Heart right ventricle (tissue), 16 donors: Measurements from ENCODE around the gene HLA-DRA. TPM values are rescaled to one million over a fixed set of nuclear protein-coding genes. Genes with fewer than 3 reads are reported as not detected.

Experiments used
- ATAC-seq, 8 donors: fragments of 200-7000 bp; cut with Tn5 transposase; one replicate each; pipeline ENCODE4 v1.9.1; 2020; ENCODE audit warnings: mild to moderate bottlenecking in 8 of 8, moderate library complexity in 8 of 8, moderate number of reproducible peaks in 1 of 8
- DNase-seq, 2 donors: peaks; one replicate each; pipeline ENCODE4 v3.0.0-alpha.2; 2020
- H3K27ac ChIP-seq, 10 donors: fragments of 200-600 bp; sonication (generic) in 2 of 10; one replicate each; pipeline versions ENCODE4 v1.5.0 to v1.8.0; 2020 to 2022; ENCODE audit warnings: mild to moderate bottlenecking in 3 of 10
- H3K27me3 ChIP-seq, 7 donors: fragments of 200-600 bp; one replicate each; pipeline ENCODE4 v1.8.0; 2021 to 2022; ENCODE audit warnings: mild to moderate bottlenecking in 2 of 7
- H3K36me3 ChIP-seq, 9 donors: fragments of 200-600 bp; sonication (generic) in 1 of 9; one replicate each; pipeline versions ENCODE4 v1.5.0 to v1.8.0; 2020 to 2022; ENCODE audit warnings: mild to moderate bottlenecking in 2 of 9
- H3K4me1 ChIP-seq, 9 donors: fragments of 200-600 bp; sonication (generic) in 1 of 9; one replicate each; pipeline versions ENCODE4 v1.5.0 to v1.8.0; 2020 to 2022; ENCODE audit warnings: mild to moderate bottlenecking in 4 of 9
- H3K4me3 ChIP-seq, 10 donors: fragments of 200-600 bp; sonication (generic) in 2 of 10; one replicate each; pipeline versions ENCODE4 v1.5.0 to v1.8.0; 2020 to 2022; ENCODE audit warnings: mild to moderate bottlenecking in 7 of 10, moderate library complexity in 2 of 10
- H3K9me3 ChIP-seq, 11 donors: fragments of 200-600 bp in 10 of 11; sonication (generic) in 2 of 11; one replicate each; pipeline versions ENCODE4 v1.5.0 to v1.8.0; 2013 to 2022; ENCODE audit warnings: mild to moderate bottlenecking in 2 of 11, control low read depth in 1 of 11, moderate library complexity in 1 of 11
- WGBS, 2 donors: extraction: QIAGEN DNeasy Blood & Tissue Kit; methylation state at CpG; one replicate each; pipeline ENCODE4 v1.1.7; 2013; ENCODE audit warnings: inconsistent platforms in 1 of 2; 5-methylcytosine and 5-hydroxymethylcytosine counted together
- intact Hi-C, 10 donors: fragments of 100-400 bp; cut with DNase I; formaldehyde crosslinking; loops; one replicate each; pipeline versions ENCODE4 v1.11.1 to v1.14.2; 2022
- polyA plus RNA-seq, 2 donors: library from polyadenylated mRNA; stranded (reverse); fragments of 200-250 nt; gene quantifications; one replicate each; pipeline ENCODE4 v1.2.3, GENCODE V29; 2013
- total RNA-seq, 10 donors: library from RNA; stranded (reverse); fragmentation: NEBNext Ultra II Directional in 3 of 10; extraction: Animal tissue kit (Norgen Biotek cat#: 25700) in 3 of 10; gene quantifications; one replicate each; pipeline versions ENCODE4 v1.2.1 to v1.2.4, GENCODE V29; 2021 to 2023
- TF ChIP-seq, protein P1 (sequence below), 9 donors: fragments of 200-600 bp; sonication (generic) in 2 of 9; IDR thresholded peaks; one replicate each; pipeline versions ENCODE4 v1.5.0 to v1.8.0; 2021 to 2022; ENCODE audit warnings: antibody characterized with exemption in 9 of 9, mild to moderate bottlenecking in 5 of 9, moderate library complexity in 1 of 9
- donor health status: Arrhythmogenic right ventricular cardiomyopathy.
- donor health status: ischemic (EF 13 %, LVEDD 7.1; RV severe dilation, severe dysfunction).
- donor health status: healthy with polysubstance abuse.
- donor health status: DM: no; HTN: yes; CAD: no.
- donor health status: DM: no; HTN: no; CAD: no.
- donor health status: ischemic (EF 25% LVEDD 6.9; RV normal size, moderate dysfunction).
- donor health status: ischemic (EF 25% LVEDD 5.7; RV mildly dilated, moderate dysfunction).
- donor health status: healthy.
- donor health status: DM: yes; HTN: yes; CAD: no.
- donor health status: Ischemic cardiomyopathy.
- donor health status: ischemic (EF 35%, LVEDD 5.7; RV mildly dilated, moderate dysfunction).
- donor health status: nonischemic (EF 11% LVEDD 7.7; RV severe dilation, severe dysfunction).
- donor health status: DM: yes; HTN: yes; CAD: no.
- donor health status: PGD.
- donor health status: ischemic (EF 29% LVEDD 5.4; RV normal size, mild dysfunction).
- donor health status: nonischemic (EF 23%, LVEDD 6.1; RV moderate dilation, normal function).

Gene HLA-DRA
- total and polyA plus RNA-seq, 12 donors, result 32.0 to 846 (median 92.0) TPM

DNA sequence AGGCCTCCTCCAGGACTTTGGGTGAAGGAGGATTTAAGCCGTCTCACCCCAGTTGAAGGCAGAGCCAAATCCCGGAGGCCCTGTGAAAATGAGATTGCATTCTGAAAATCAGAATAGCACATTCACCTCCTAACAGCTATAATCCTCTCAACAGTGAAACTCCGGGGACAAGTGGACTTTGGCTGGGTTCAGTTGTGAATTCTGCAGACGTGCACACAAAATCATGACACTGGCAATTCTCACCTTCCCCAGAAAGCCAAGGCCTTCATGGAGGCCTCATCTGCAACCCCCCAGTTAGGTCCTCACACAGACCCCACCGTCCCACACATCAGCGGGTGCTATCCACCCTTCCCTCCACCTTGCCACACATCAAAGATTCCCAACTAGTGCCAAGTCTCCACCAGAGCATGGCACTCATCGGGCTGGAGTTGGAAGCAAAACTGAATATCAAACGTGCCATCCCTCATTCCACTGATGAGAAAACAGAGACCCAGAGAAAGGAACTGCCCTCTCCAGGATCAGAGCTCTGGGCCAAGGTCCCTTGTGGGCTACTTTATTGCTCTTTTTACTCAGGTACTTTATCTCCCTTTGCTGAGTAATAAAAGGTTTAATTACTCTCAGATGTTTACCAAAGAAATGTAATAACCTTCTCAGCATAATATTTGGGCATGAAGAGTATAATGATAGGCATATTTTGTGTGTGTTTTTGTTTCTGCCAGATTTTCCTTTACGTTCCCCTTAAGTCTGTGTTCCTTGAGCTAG, 27.9 kb upstream of the HLA-DRA start:
- peaks cover 0 to 74% (median 53%) of the 10 kb centered on the region in 7 donors for H3K27me3 ChIP-seq
- no peak for ATAC-seq
- no peaks in the 10 kb centered on the region for H3K36me3 ChIP-seq
- H3K4me1 ChIP-seq, result peaks cover 0 to 12% (median 4%) of the 10 kb centered on the region in 9 donors
- WGBS, 2 donors, result 86 to 87% methylated on average over 9 of the region's 9 CpGs
- H3K9me3 ChIP-seq, result no peaks in the 10 kb centered on the region
- TF ChIP-seq, protein P1, sequence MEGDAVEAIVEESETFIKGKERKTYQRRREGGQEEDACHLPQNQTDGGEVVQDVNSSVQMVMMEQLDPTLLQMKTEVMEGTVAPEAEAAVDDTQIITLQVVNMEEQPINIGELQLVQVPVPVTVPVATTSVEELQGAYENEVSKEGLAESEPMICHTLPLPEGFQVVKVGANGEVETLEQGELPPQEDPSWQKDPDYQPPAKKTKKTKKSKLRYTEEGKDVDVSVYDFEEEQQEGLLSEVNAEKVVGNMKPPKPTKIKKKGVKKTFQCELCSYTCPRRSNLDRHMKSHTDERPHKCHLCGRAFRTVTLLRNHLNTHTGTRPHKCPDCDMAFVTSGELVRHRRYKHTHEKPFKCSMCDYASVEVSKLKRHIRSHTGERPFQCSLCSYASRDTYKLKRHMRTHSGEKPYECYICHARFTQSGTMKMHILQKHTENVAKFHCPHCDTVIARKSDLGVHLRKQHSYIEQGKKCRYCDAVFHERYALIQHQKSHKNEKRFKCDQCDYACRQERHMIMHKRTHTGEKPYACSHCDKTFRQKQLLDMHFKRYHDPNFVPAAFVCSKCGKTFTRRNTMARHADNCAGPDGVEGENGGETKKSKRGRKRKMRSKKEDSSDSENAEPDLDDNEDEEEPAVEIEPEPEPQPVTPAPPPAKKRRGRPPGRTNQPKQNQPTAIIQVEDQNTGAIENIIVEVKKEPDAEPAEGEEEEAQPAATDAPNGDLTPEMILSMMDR (IDR thresholded peaks at IDR 0.05), result no peak
- no peak overlapping the region for H3K4me3 ChIP-seq
- no peak overlapping the region for H3K27ac ChIP-seq
- intact Hi-C loops, result loop anchor here (2.0 to 10.0 kb wide), 9 partner anchors 164 to 456 kb away; no protein-coding TSS in a partner anchor
- no peak for DNase-seq

DNA sequence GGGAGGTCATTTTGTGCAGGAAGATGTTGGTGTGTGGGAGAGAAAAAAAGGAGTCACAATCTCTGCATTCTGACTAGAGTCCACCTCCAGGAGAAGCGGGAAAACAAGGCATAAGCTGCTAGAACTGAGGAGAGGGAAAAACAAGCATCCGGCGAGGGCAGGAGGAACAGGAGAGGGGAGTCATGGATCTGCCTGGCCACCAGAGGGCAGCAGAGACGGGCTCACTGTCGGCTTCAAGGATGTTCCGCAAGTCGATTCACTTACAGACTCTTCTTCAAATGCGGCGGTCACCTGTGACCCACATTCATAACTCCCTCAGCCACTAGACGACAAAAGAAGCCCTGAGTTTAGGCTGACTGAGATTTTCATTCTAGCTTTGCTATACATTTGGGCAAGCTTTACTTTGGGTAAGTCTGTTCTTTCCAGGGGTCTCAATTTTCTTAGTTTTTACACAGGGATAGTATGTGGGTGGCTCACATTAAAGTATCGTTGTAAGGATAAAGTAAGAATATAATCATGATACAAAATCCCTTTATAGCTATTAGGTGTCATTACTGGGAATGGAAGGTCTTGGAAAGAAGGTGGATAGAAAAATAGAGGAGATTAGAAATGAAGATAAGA, 26.1 kb upstream of the HLA-DRA start:
- intact Hi-C loops, result loop anchor here (2.0 to 10.0 kb wide), 10 partner anchors 166 to 454 kb away; no protein-coding TSS in a partner anchor
- TF ChIP-seq, protein P1 (IDR thresholded peaks at IDR 0.05), result peak; percentile 85 to 98 (median 96)
- Histone ChIP-seq H3K4me3 (no peak overlapping the region), H3K27ac (no peak overlapping the region), H3K9me3 (no peaks in the 10 kb centered on the region), H3K27me3 (peaks cover 0 to 74% (median 54%) of the 10 kb centered on the region in 7 donors), H3K36me3 (no peaks in the 10 kb centered on the region), H3K4me1 (peaks cover 0 to 12% (median 4%) of the 10 kb centered on the region in 9 donors)
- ATAC-seq, result peak; percentile 57 to 90 (median 81)
- 7 to 10% methylated on average over 11 of the region's 11 CpGs for WGBS, 2 donors
- DNase-seq, result peak; percentile 72 to 84

DNA sequence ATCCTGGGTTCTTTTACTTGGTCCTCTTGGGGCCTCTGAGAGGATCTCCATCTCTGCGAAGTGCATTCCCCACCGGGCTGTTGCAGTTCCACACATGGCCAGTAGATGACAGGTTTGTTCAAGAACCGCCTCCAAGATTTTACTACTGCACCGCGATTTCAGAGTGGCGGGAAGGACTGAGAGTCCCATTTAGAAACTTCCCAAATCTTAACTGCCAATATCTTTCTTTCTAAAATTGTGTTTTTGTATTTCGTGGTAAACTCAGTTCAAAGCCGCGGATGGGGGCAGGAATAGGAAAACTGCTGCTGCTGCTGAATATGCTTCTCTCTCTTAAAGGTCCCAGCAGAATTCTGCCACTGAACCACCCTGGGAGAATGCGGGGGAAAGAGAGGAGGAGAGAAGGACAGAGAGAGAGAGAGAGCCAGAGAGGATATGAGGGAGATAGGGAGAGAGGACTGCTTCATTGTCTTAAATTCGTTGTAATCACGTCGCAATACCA, 24.1 kb upstream of the HLA-DRA start:
- peak; percentile 53 to 85 (median 76) for ATAC-seq
- 6 to 8% methylated on average over 13 of the region's 13 CpGs for WGBS, 2 donors

More for the DNA sequence above, 24.1 kb upstream of the HLA-DRA start:
- DNase-seq, result peak; percentile 60 to 80
- H3K4me3 ChIP-seq, result peak overlapping the region in 5 of 10 donors; percentile 6 to 35 (median 26)
- H3K4me1 ChIP-seq, result peaks cover 0 to 12% (median 4%) of the 10 kb centered on the region in 9 donors
- intact Hi-C loops, result loop anchor here in 9 of 10 donors (2.0 to 10.0 kb wide), 6 partner anchors 171 to 449 kb away; no protein-coding TSS in a partner anchor
- H3K9me3 ChIP-seq, result no peaks in the 10 kb centered on the region
- peaks cover 0 to 84% (median 63%) of the 10 kb centered on the region in 7 donors for H3K27me3 ChIP-seq
- TF ChIP-seq, protein P1 (IDR thresholded peaks at IDR 0.05), result peak; percentile 90 to 99 (median 97)
- no peaks in the 10 kb centered on the region for H3K36me3 ChIP-seq
- H3K27ac ChIP-seq, result no peak overlapping the region
